Pancreas (tissue), 10 donors: ENCODE results near the gene CST9. TPM values are rescaled to one million over a fixed set of nuclear protein-coding genes. Genes with fewer than 3 reads are reported as not detected.
"Not testable (repeated sequence)": the region's sequence is repeated elsewhere in the genome, so short reads cannot be mapped to it uniquely, and the experiment has no call there.

Experiments used
- ATAC-seq, 4 donors: fragments of 200-7000 bp; cut with Tn5 transposase; one replicate each; pipeline versions ENCODE4 v1.8.0 to v1.9.1; 2020; ENCODE audit warnings: mild to moderate bottlenecking in 4 of 4, moderate library complexity in 4 of 4
- DNase-seq, 6 donors: peaks; one replicate each; pipeline ENCODE4 v3.0.0-alpha.2; 2020
- FAIRE-seq: peaks from 2 replicates; lab custom pipeline; 2012; peaks lifted over from hg19 to GRCh38; lab: Jason Lieb, UNC
- H3K27ac ChIP-seq, 4 donors: fragments of 200-600 bp; sonication (generic); 1 replicate in 3 of 4; 2 replicates in 1 of 4; pipeline versions ENCODE4 v1.5.0 to v1.8.0; 2020
- H3K27me3 ChIP-seq, 4 donors: fragments of 200-600 bp; one replicate each; pipeline ENCODE4 v1.8.0; 2021
- H3K36me3 ChIP-seq, 3 donors: fragments of 200-600 bp; sonication (generic) in 1 of 3; one replicate each; pipeline versions ENCODE4 v1.5.0 to v1.8.0; 2020 to 2021
- H3K4me1 ChIP-seq, 3 donors: fragments of 200-600 bp; one replicate each; pipeline ENCODE4 v1.8.0; 2021
- H3K4me3 ChIP-seq, 4 donors: fragments of 200-600 bp; sonication (generic) in 2 of 4; one replicate each; pipeline versions ENCODE4 v1.5.0 to v1.8.0; 2020 to 2021
- H3K9me3 ChIP-seq, 4 donors: fragments of 200-600 bp; one replicate each; pipeline ENCODE4 v1.8.0; 2021
- WGBS, 2 donors: extraction: QIAGEN DNeasy Blood & Tissue Kit; methylation state at CpG; one replicate each; pipeline ENCODE4 v1.1.7; 2013; 5-methylcytosine and 5-hydroxymethylcytosine counted together
- intact Hi-C, 3 donors: fragments of 100-400 bp; cut with DNase I; formaldehyde crosslinking; loops; one replicate each; pipeline versions ENCODE4 v1.11.1 to v1.14.2; 2022
- polyA plus RNA-seq, 2 donors: library from polyadenylated mRNA; stranded (reverse); fragments of 200-250 nt; gene quantifications; one replicate each; pipeline ENCODE4 v1.2.3, GENCODE V29; 2013
- total RNA-seq, 6 donors: library from RNA; stranded (reverse); fragmentation: NEBNext Ultra II Directional in 4 of 6; extraction: Animal tissue kit (Norgen Biotek cat#: 25700) in 4 of 6; gene quantifications; one replicate each; pipeline versions ENCODE4 v1.2.1 to v1.2.4, GENCODE V29; 2021 to 2023
- TF ChIP-seq, protein P1 (sequence below), 4 donors: fragments of 200-600 bp; sonication (generic) in 3 of 4; IDR thresholded peaks; one replicate each; pipeline versions ENCODE4 v1.5.0 to v1.8.0; 2021; ENCODE audit warnings: antibody characterized with exemption in 4 of 4
- donor health status: healthy with polysubstance abuse.
- donor health status: DM: no; HTN: no; CAD: no; lungs with moderate emphysema.
- donor health status: DM: no; HTN: no; CAD: no.
- donor health status: control.
- donor health status: control.
- donor health status: Bipolar disorder and iron deficiency.
- donor health status: DM: yes; HTN: yes; CAD: no.
- donor health status: DM: no; HTN: no; CAD: no.
- donor health status: DM: no; HTN: no; CAD: no.
- donor health status: DM: yes; HTN: yes; CAD: no.

The CST9 gene
- total and polyA plus RNA-seq, 8 donors: not detected

GRCh38 chr20:23585449-23585807 is 20.3 kb downstream of the CST9 start:
- FAIRE-seq (no peak), DNase-seq (peak in 1 of 6 donors; percentile 18), ATAC-seq (no peak)
- Histone ChIP-seq H3K27ac (no peak overlapping the region), H3K27me3 (no peaks in the 10 kb centered on the region), H3K9me3 (no peaks in the 10 kb centered on the region), H3K4me1 (no peaks in the 10 kb centered on the region), H3K36me3 (no peaks in the 10 kb centered on the region), H3K4me3 (no peak overlapping the region)
- intact Hi-C loops: no loop called here
- TF ChIP-seq, protein P1, sequence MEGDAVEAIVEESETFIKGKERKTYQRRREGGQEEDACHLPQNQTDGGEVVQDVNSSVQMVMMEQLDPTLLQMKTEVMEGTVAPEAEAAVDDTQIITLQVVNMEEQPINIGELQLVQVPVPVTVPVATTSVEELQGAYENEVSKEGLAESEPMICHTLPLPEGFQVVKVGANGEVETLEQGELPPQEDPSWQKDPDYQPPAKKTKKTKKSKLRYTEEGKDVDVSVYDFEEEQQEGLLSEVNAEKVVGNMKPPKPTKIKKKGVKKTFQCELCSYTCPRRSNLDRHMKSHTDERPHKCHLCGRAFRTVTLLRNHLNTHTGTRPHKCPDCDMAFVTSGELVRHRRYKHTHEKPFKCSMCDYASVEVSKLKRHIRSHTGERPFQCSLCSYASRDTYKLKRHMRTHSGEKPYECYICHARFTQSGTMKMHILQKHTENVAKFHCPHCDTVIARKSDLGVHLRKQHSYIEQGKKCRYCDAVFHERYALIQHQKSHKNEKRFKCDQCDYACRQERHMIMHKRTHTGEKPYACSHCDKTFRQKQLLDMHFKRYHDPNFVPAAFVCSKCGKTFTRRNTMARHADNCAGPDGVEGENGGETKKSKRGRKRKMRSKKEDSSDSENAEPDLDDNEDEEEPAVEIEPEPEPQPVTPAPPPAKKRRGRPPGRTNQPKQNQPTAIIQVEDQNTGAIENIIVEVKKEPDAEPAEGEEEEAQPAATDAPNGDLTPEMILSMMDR (IDR thresholded peaks at IDR 0.05): no peak
- 61 to 62% methylated on average over 5 of the region's 5 CpGs for WGBS, 2 donors

GRCh38 chr20:23584434-23585199 is 21.1 kb downstream of the CST9 start:
- TF ChIP-seq, protein P1 (IDR thresholded peaks at IDR 0.05): no peak
- FAIRE-seq: no peak
- Histone ChIP-seq H3K9me3 (no peaks in the 10 kb centered on the region), H3K4me3 (no peak overlapping the region), H3K27ac (no peak overlapping the region), H3K27me3 (no peaks in the 10 kb centered on the region), H3K36me3 (no peaks in the 10 kb centered on the region), H3K4me1 (no peaks in the 10 kb centered on the region)
- no peak for DNase-seq
- 48 to 57% methylated on average over 5 of the region's 5 CpGs for WGBS, 2 donors
- no peak for ATAC-seq
- intact Hi-C loops: no loop called here

- Histone ChIP-seq H3K27me3 (peaks cover 0 to 3% (median 0%) of the 10 kb centered on the region in 4 donors), H3K4me1 (no peaks in the 10 kb centered on the region), H3K27ac (no peak overlapping the region), H3K36me3 (no peaks in the 10 kb centered on the region), H3K4me3 (no peak overlapping the region), H3K9me3 (no peaks in the 10 kb centered on the region)
- DNase-seq (no peak), ATAC-seq (no peak), FAIRE-seq (no peak)
- intact Hi-C loops: no loop called here
- TF ChIP-seq, protein P1 (IDR thresholded peaks at IDR 0.05): no peak
Observed at GRCh38 chr20:23583526-23583925, 22.2 kb downstream of the CST9 start.

DNA sequence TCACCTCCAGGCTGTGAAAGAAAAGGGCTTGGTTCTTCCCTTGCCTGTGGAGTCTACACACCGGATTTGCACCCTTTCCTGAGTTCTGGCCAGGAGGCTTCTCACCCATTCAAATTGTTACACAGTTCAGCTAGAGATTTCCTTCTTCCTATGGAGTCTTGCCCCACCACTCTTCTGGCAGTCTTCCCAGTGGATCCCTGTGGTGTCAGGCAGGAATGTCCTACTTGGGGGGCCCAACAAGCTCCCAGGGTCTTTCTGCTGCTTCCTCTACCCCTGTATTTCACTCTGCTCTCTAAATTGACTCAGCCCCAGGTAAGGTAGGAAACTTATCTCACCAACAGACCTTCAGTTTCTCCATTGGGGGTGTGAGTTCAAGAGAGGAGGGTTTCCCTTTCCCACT is 23.4 kb downstream of the CST9 start:
- Histone ChIP-seq H3K4me1 (no peaks in the 10 kb centered on the region), H3K27me3 (peaks cover 0 to 4% (median 0%) of the 10 kb centered on the region in 4 donors), H3K36me3 (no peaks in the 10 kb centered on the region), H3K9me3 (no peaks in the 10 kb centered on the region), H3K27ac (no peak overlapping the region), H3K4me3 (no peak overlapping the region)
- no peak for FAIRE-seq
- ATAC-seq: no peak
- TF ChIP-seq, protein P1 (IDR thresholded peaks at IDR 0.05): no peak
- intact Hi-C loops: no loop called here
- WGBS, 2 donors: 72 to 73% methylated on average over 1 of the region's 1 CpG
- no peak for DNase-seq

GRCh38 chr20:23581833-23582232 is 23.9 kb downstream of the CST9 start:
- intact Hi-C loops, H3K4me1 ChIP-seq, H3K36me3 ChIP-seq, ATAC-seq, H3K27me3 ChIP-seq, H3K27ac ChIP-seq, FAIRE-seq, H3K4me3 ChIP-seq, H3K9me3 ChIP-seq: not testable (repeated sequence)
- 78 to 82% methylated on average over 9 of the region's 9 CpGs for WGBS, 2 donors
- peak in 1 of 6 donors; percentile 25 for DNase-seq
